Measurements from ENCODE around the gene SLC29A1. TPM values are rescaled to one million over a fixed set of nuclear protein-coding genes. Genes with fewer than 3 reads are reported as not detected.

The SLC29A1 gene
- total and polyA plus RNA-seq, 4 donors = 16.1 to 51.8 (median 27.2) TPM

- no peak for DNase-seq (ENCODE audit: low read depth in 4 of 6, low spot score in 6 of 6)
- H3K27me3 ChIP-seq (ENCODE audit: control insufficient read depth, insufficient read depth, low read length) = no peaks in the 10 kb centered on the region
- WGBS (ENCODE audit: insufficient coverage) = 73% methylated on average over 11 of the region's 14 CpGs
- peaks cover 49% of the 10 kb centered on the region for H3K4me1 ChIP-seq (ENCODE audit: control insufficient read depth, insufficient read depth, low read length)
- no peak overlapping the region for H3K4me3 ChIP-seq (ENCODE audit: low read depth, low read length)
- no peaks in the 10 kb centered on the region for H3K9me3 ChIP-seq (ENCODE audit: control insufficient read depth, insufficient read depth, low read length)
- H3K27ac ChIP-seq (ENCODE audit: low read depth, low read length) = peak overlapping the region; percentile 86
- H3K36me3 ChIP-seq (ENCODE audit: control insufficient read depth, insufficient read depth, low read length) = peaks cover 40% of the 10 kb centered on the region
Measured at GRCh38 chr6:44233567-44234100, 10.2 kb downstream of the SLC29A1 start.

GRCh38 chr6:44234101-44235025, 11.0 kb downstream of the SLC29A1 start:
- Histone ChIP-seq H3K9me3 (ENCODE audit: control insufficient read depth, insufficient read depth, low read length) (no peaks in the 10 kb centered on the region), H3K27ac (ENCODE audit: low read depth, low read length) (peak overlapping the region; percentile 86), H3K27me3 (ENCODE audit: control insufficient read depth, insufficient read depth, low read length) (no peaks in the 10 kb centered on the region), H3K4me1 (ENCODE audit: control insufficient read depth, insufficient read depth, low read length) (peaks cover 44% of the 10 kb centered on the region), H3K36me3 (ENCODE audit: control insufficient read depth, insufficient read depth, low read length) (peaks cover 36% of the 10 kb centered on the region), H3K4me3 (ENCODE audit: low read depth, low read length) (no peak overlapping the region)
- DNase-seq (ENCODE audit: low read depth in 4 of 6, low spot score in 6 of 6) = peak in 3 of 6 donors; percentile 79 to 91 (median 86)
- WGBS (ENCODE audit: insufficient coverage) = 19% methylated on average over 3 of the region's 5 CpGs

- Histone ChIP-seq H3K27me3 (ENCODE audit: control insufficient read depth, insufficient read depth, low read length) (no peaks in the 10 kb centered on the region), H3K4me1 (ENCODE audit: control insufficient read depth, insufficient read depth, low read length) (peaks cover 44% of the 10 kb centered on the region), H3K27ac (ENCODE audit: low read depth, low read length) (peak overlapping the region; percentile 86), H3K9me3 (ENCODE audit: control insufficient read depth, insufficient read depth, low read length) (no peaks in the 10 kb centered on the region), H3K36me3 (ENCODE audit: control insufficient read depth, insufficient read depth, low read length) (peaks cover 26% of the 10 kb centered on the region), H3K4me3 (ENCODE audit: low read depth, low read length) (no peak overlapping the region)
- WGBS (ENCODE audit: insufficient coverage) = 60% methylated on average over 5 of the region's 6 CpGs
- no peak for DNase-seq (ENCODE audit: low read depth in 4 of 6, low spot score in 6 of 6)
Measured at GRCh38 chr6:44235269-44235668, 11.9 kb downstream of the SLC29A1 start.

DNA sequence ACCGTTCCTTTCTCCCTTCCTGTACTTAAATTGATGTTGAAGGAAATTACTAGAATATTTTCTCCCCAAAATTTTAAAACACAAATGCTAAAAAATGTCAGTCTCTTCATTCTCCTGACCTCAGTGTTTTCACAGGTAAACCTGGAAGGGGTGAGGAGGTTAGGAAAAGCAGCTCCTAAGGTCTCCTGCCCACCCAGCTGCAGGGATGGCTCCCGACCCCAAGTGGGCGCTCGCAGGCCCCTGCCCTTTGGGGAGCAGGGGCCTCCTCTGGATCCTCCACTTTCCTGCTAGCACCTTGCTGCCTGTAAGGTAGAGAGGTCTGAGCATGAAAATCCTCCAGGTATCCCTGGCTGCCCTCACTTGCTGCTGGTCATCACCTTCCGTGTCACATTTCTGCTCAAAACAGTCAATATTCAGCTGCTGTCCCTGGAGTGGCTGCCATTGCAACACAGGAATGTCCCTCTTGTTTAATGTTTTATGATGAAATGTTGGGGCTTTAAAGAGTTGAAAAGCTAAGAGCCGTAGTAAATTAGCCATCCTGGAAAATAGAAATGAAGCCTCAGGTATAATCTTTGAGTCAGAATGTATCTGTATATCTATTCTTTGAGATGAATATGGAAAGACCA, 12.6 kb downstream of the SLC29A1 start:
- H3K4me1 ChIP-seq (ENCODE audit: control insufficient read depth, insufficient read depth, low read length) = peaks cover 44% of the 10 kb centered on the region
- no peaks in the 10 kb centered on the region for H3K27me3 ChIP-seq (ENCODE audit: control insufficient read depth, insufficient read depth, low read length)
- H3K36me3 ChIP-seq (ENCODE audit: control insufficient read depth, insufficient read depth, low read length) = peaks cover 22% of the 10 kb centered on the region
- H3K27ac ChIP-seq (ENCODE audit: low read depth, low read length) = no peak overlapping the region
- DNase-seq (ENCODE audit: low read depth in 4 of 6, low spot score in 6 of 6) = no peak
- H3K9me3 ChIP-seq (ENCODE audit: control insufficient read depth, insufficient read depth, low read length) = no peaks in the 10 kb centered on the region
- 87% methylated on average over 3 of the region's 6 CpGs for WGBS (ENCODE audit: insufficient coverage)
- no peak overlapping the region for H3K4me3 ChIP-seq (ENCODE audit: low read depth, low read length)

DNA sequence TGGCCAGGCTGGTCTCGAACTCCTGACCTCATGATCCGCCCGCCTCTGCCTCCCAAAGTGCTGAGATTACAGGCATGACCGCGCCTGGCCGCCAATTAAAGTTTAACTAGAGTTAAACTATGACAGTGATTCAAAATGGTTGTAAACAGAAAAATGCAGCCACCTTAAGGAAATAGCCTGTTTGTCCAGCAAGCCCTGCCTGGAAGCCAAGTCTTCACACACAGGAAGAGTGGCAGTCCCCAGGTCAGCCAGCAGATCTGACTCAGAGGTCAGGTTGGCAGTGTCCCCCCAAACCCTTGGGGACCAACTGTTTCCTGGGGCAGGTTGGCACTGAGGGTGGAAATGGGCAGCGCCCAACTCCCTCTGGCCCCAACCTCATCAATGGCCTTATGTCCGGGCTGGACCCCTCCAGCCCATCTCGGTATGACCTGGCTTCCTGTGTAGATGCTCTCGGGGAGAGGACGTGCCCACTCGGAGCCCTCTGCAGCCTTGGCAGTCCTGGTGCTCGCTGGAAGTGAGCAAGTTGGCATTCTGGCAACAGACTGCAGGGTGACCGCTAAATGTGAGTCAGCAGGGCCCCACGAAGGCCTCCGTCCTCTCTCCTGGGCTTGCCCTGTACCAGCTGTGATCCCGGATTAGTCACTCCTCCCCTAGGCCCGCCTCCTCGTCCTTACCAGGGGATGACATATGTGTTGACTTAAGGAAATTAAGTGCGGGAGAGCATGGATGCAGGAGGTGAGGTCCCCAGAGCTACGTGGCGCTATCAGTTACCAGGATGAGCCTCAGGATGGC, 13.8 kb downstream of the SLC29A1 start:
- peaks cover 44% of the 10 kb centered on the region for H3K4me1 ChIP-seq (ENCODE audit: control insufficient read depth, insufficient read depth, low read length)
- peak in 2 of 6 donors; percentile 81 to 91 for DNase-seq (ENCODE audit: low read depth in 4 of 6, low spot score in 6 of 6)
- H3K27ac ChIP-seq (ENCODE audit: low read depth, low read length) = peak overlapping the region; percentile 72
- WGBS (ENCODE audit: insufficient coverage) = 39% methylated on average over 10 of the region's 22 CpGs
- peak overlapping the region; percentile 67 for H3K4me3 ChIP-seq (ENCODE audit: low read depth, low read length)
- H3K27me3 ChIP-seq (ENCODE audit: control insufficient read depth, insufficient read depth, low read length) = no peaks in the 10 kb centered on the region
- no peaks in the 10 kb centered on the region for H3K9me3 ChIP-seq (ENCODE audit: control insufficient read depth, insufficient read depth, low read length)
- peaks cover 16% of the 10 kb centered on the region for H3K36me3 ChIP-seq (ENCODE audit: control insufficient read depth, insufficient read depth, low read length)

- Histone ChIP-seq H3K27ac (ENCODE audit: low read depth, low read length) (peak overlapping the region; percentile 72), H3K9me3 (ENCODE audit: control insufficient read depth, insufficient read depth, low read length) (no peaks in the 10 kb centered on the region), H3K27me3 (ENCODE audit: control insufficient read depth, insufficient read depth, low read length) (no peaks in the 10 kb centered on the region), H3K4me1 (ENCODE audit: control insufficient read depth, insufficient read depth, low read length) (peaks cover 40% of the 10 kb centered on the region), H3K4me3 (ENCODE audit: low read depth, low read length) (peak overlapping the region; percentile 67), H3K36me3 (ENCODE audit: control insufficient read depth, insufficient read depth, low read length) (peaks cover 11% of the 10 kb centered on the region)
- DNase-seq (ENCODE audit: low read depth in 4 of 6, low spot score in 6 of 6) = peak in 3 of 6 donors; percentile 66 to 91 (median 89)
- WGBS (ENCODE audit: insufficient coverage) = under 1% methylated on average over 36 of the region's 42 CpGs
Measured at GRCh38 chr6:44237813-44238433, 14.5 kb downstream of the SLC29A1 start.

DNA sequence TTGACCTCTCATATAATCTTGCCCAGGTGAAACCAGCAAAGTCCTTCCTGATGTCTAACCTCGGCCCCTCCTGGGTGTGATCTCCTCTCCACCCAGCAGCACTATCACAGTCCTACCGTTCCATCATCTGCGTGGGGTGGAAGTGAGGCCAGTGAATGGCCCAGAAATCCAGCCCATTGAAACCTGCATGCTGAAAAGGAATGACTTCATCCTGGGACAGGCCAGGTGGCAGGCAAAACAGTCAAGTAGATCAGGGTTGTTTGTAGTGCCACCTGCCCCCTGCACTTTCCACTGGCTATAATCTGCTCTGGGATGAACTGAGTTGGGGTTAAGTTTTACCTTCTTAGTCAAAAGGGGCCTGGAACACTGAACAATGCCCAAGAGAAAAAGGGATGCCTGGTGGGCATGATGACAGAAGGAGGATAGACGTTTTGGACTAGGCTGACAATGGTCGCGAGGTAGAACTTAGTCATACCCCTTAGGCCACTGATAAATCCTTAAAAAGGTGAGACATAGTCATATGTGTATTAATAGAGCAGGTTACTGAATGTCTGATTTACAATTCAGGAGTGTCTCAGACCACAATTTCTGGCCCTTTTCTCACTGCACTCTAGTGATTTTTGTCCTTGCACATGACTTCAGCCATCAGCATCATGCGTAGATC, 15.4 kb downstream of the SLC29A1 start:
- 83% methylated on average over 7 of the region's 7 CpGs for WGBS (ENCODE audit: insufficient coverage)
- H3K27ac ChIP-seq (ENCODE audit: low read depth, low read length) = no peak overlapping the region
- peaks cover 31% of the 10 kb centered on the region for H3K4me1 ChIP-seq (ENCODE audit: control insufficient read depth, insufficient read depth, low read length)
- H3K4me3 ChIP-seq (ENCODE audit: low read depth, low read length) = no peak overlapping the region
- H3K27me3 ChIP-seq (ENCODE audit: control insufficient read depth, insufficient read depth, low read length) = no peaks in the 10 kb centered on the region
- H3K36me3 ChIP-seq (ENCODE audit: control insufficient read depth, insufficient read depth, low read length) = peaks cover 3% of the 10 kb centered on the region
- no peaks in the 10 kb centered on the region for H3K9me3 ChIP-seq (ENCODE audit: control insufficient read depth, insufficient read depth, low read length)
- no peak for DNase-seq (ENCODE audit: low read depth in 4 of 6, low spot score in 6 of 6)

- Histone ChIP-seq H3K27me3 (ENCODE audit: control insufficient read depth, insufficient read depth, low read length) (no peaks in the 10 kb centered on the region), H3K4me3 (ENCODE audit: low read depth, low read length) (no peak overlapping the region), H3K4me1 (ENCODE audit: control insufficient read depth, insufficient read depth, low read length) (peaks cover 11% of the 10 kb centered on the region), H3K27ac (ENCODE audit: low read depth, low read length) (no peak overlapping the region), H3K36me3 (ENCODE audit: control insufficient read depth, insufficient read depth, low read length) (no peaks in the 10 kb centered on the region), H3K9me3 (ENCODE audit: control insufficient read depth, insufficient read depth, low read length) (no peaks in the 10 kb centered on the region)
- no peak for DNase-seq (ENCODE audit: low read depth in 4 of 6, low spot score in 6 of 6)
- 89% methylated on average over 4 of the region's 7 CpGs for WGBS (ENCODE audit: insufficient coverage)
Measured at GRCh38 chr6:44243345-44243744, 19.9 kb downstream of the SLC29A1 start.

All from spinal cord (tissue), 10 donors.